ENCODE data around the gene DGKI. TPM values are rescaled to one million over a fixed set of nuclear protein-coding genes. Genes with fewer than 3 reads are reported as not detected.

The DGKI gene
- polyA plus RNA-seq, 1 experiment: 1.4 TPM

DNA sequence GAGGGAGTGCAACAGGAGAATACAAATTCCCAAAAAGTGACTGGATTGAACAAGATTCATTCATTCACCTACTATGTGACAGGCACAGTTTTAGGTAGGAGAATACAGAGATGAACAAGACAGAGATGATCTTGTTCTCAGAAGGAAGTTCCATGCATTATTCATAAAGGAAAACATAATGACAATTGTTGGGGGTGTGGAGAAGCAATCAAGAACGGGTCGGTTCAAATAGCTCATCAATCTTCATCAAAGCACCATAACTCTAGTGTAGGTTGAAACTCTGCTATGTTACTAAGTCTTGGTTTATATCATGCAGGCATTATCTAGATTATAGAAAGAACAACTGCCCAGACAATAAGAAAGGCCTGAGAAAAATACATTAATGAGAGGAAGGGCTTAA lies 243.7 kb downstream of the DGKI start:
- TF ChIP-seq, protein P1, sequence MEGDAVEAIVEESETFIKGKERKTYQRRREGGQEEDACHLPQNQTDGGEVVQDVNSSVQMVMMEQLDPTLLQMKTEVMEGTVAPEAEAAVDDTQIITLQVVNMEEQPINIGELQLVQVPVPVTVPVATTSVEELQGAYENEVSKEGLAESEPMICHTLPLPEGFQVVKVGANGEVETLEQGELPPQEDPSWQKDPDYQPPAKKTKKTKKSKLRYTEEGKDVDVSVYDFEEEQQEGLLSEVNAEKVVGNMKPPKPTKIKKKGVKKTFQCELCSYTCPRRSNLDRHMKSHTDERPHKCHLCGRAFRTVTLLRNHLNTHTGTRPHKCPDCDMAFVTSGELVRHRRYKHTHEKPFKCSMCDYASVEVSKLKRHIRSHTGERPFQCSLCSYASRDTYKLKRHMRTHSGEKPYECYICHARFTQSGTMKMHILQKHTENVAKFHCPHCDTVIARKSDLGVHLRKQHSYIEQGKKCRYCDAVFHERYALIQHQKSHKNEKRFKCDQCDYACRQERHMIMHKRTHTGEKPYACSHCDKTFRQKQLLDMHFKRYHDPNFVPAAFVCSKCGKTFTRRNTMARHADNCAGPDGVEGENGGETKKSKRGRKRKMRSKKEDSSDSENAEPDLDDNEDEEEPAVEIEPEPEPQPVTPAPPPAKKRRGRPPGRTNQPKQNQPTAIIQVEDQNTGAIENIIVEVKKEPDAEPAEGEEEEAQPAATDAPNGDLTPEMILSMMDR (IDR thresholded peaks at IDR 0.05; ENCODE audit: insufficient read depth, low read depth, low read length): no peak
- Histone ChIP-seq H3K4me3 (ENCODE audit: low read depth, low read length) (no peak overlapping the region), H3K27me3 (ENCODE audit: control insufficient read depth, insufficient read depth, low read length) (no peaks in the 10 kb centered on the region), H3K36me3 (ENCODE audit: control insufficient read depth, insufficient read depth, low read length) (no peaks in the 10 kb centered on the region)
- no peak for DNase-seq (ENCODE audit: low read depth)
- POLR2A ChIA-PET: no interaction called here
- CTCF ChIA-PET: interaction anchor here (1.0 kb wide), 1 partner anchor 11 kb away, joined by 4 read pairs; no protein-coding TSS in a partner anchor

DNA sequence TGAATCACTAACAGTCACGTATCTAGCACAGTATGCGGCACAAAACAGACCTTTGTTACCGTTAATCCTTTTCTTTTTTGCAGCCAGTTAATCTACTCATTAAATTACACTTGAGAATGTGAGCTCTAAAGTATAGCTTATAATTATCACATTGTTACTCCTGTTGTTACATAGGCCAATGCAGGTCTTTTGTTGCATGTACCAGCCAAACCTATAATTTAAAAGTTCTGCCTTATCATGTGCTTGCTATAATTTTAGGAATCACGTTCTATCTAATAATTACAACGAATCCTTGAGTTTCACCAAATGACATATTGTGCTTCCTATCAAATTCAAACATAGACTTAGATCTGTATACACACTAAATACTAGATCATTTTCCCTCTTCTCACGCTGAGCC lies 245.1 kb downstream of the DGKI start:
- Histone ChIP-seq H3K4me3 (ENCODE audit: low read depth, low read length) (no peak overlapping the region), H3K27me3 (ENCODE audit: control insufficient read depth, insufficient read depth, low read length) (no peaks in the 10 kb centered on the region), H3K36me3 (ENCODE audit: control insufficient read depth, insufficient read depth, low read length) (no peaks in the 10 kb centered on the region)
- DNase-seq (ENCODE audit: low read depth): no peak
- TF ChIP-seq, protein P1 (IDR thresholded peaks at IDR 0.05; ENCODE audit: insufficient read depth, low read depth, low read length): no peak
- CTCF ChIA-PET: interaction anchor here (1.8 kb wide), 1 partner anchor 9 kb away, joined by 13 read pairs; no protein-coding TSS in a partner anchor
- POLR2A ChIA-PET: no interaction called here

DNA sequence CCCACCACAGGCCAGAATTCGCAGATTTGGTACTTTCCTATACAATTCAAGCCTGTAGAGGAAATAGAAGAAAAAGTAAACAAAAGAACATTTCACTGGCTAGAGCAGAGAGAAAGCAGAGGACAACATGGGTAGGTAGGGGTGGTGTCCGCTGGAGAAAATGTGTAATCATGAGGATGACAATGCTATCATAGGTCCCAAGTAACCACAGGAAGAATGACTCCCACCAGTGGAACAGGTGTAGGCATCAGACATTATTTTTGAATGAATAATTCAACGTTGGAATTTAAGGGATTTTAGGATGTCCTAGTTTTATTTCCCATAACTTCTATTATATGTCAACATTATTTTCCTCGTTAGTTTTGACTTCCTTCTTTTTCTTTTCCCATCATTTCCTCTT lies 248.9 kb downstream of the DGKI start:
- no peak for DNase-seq (ENCODE audit: low read depth)
- Histone ChIP-seq H3K4me3 (ENCODE audit: low read depth, low read length) (no peak overlapping the region), H3K27me3 (ENCODE audit: control insufficient read depth, insufficient read depth, low read length) (no peaks in the 10 kb centered on the region), H3K36me3 (ENCODE audit: control insufficient read depth, insufficient read depth, low read length) (no peaks in the 10 kb centered on the region)
- POLR2A ChIA-PET: no interaction called here
- TF ChIP-seq, protein P1 (IDR thresholded peaks at IDR 0.05; ENCODE audit: insufficient read depth, low read depth, low read length): no peak
- CTCF ChIA-PET: interaction anchor here (1.1 kb wide), 1 partner anchor 306 kb away, joined by 3 read pairs; no protein-coding TSS in a partner anchor

DNA sequence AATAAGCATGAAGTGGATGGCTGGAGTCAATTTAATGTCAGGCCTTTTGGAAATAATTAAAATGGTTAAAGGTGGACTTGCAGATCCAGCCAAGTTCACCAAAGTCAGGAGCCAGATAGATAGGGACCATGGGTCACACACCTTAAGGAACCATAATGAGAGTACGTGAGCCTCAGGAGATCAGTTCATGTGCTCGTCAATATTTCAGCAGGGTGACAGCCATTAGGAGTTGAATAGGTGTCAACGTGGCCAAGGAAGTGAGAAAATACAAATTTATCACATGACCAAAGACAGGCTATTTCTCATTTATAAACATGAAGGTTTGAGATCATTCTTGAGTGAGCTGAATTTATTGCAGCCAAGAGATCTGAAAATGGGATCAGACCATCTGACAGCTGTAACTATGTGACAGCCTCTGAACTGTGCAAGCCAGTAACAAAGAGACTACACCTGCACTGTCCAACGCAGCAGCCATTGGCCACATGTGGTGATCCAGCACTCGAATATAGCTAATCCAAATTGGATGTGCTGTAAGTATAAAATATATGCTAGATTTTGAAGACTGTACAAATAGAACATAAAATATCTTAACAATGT lies 253.6 kb downstream of the DGKI start:
- TF ChIP-seq, protein P1 (IDR thresholded peaks at IDR 0.05; ENCODE audit: insufficient read depth, low read depth, low read length): no peak
- Histone ChIP-seq H3K36me3 (ENCODE audit: control insufficient read depth, insufficient read depth, low read length) (no peaks in the 10 kb centered on the region), H3K4me3 (ENCODE audit: low read depth, low read length) (no peak overlapping the region), H3K27me3 (ENCODE audit: control insufficient read depth, insufficient read depth, low read length) (no peaks in the 10 kb centered on the region)
- no peak for DNase-seq (ENCODE audit: low read depth)
- POLR2A ChIA-PET: no interaction called here
- CTCF ChIA-PET: interaction anchor here (0.7 to 5.0 kb wide), 20 partner anchors 8 to 1477 kb away, joined by 3 to 61 read pairs (median 5); no protein-coding TSS in a partner anchor

DNA sequence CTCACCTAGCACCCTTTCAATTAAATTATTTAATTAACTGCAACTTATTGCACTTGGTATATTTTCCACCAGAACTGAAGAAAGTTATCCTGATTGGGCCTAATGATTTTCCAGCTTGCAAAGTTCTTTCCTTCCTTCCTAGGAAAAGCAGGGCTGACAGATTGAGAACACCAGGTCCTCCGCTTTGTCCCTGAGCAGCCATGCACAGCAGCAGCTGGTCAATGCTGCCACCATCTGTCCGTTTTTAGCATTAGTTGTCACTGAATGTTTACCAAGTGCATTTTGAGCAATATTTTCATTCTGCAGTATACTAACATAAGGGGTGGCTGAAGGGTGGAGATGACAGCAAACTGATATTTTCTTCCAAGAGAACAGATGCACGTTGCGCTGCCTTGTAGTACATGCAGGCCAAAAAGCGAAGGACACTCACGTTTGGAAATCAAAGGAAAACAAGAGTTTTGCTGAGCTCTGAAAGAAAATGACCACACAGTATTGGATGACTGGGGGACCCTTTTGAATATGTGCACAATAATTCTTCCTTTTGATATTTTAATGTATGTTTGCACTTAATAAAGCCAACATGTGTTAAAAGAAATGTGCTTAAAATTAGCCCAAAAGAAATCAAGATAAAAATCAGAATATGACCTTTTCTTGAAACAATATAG lies 254.4 kb downstream of the DGKI start:
- POLR2A ChIA-PET: no interaction called here
- CTCF ChIA-PET: interaction anchor here (0.7 to 5.0 kb wide), 36 partner anchors 9 to 1789 kb away, joined by 3 to 61 read pairs (median 3); no protein-coding TSS in a partner anchor
- DNase-seq (ENCODE audit: low read depth): peak; percentile 16
- no peak overlapping the region for H3K4me3 ChIP-seq (ENCODE audit: low read depth, low read length)
- H3K27me3 ChIP-seq (ENCODE audit: control insufficient read depth, insufficient read depth, low read length): no peaks in the 10 kb centered on the region
- no peaks in the 10 kb centered on the region for H3K36me3 ChIP-seq (ENCODE audit: control insufficient read depth, insufficient read depth, low read length)
- TF ChIP-seq, protein P1 (IDR thresholded peaks at IDR 0.05; ENCODE audit: insufficient read depth, low read depth, low read length): peak; percentile 87
